ENCODE results near the gene DYNLL2. TPM values are rescaled to one million over a fixed set of nuclear protein-coding genes. Genes with fewer than 3 reads are reported as not detected.

Gene DYNLL2
- total RNA-seq, 1 donor from 2014 or later: 19.6 TPM

- Mint-ChIP-seq H3K27ac (no peak overlapping the region), H3K27me3 (no peaks in the 10 kb centered on the region), H3K4me3 (no peak overlapping the region), H3K9me3 (no peaks in the 10 kb centered on the region), H3K4me1 (peaks cover 21% of the 10 kb centered on the region), H3K36me3 (ENCODE audit: low read depth) (peaks cover 80% of the 10 kb centered on the region)
- intact Hi-C loops (cut with micrococcal nuclease): no loop called here
- ChIA-PET CTCF (no interaction called here), POLR2A (no interaction called here)
- TF ChIP-seq, protein P1, sequence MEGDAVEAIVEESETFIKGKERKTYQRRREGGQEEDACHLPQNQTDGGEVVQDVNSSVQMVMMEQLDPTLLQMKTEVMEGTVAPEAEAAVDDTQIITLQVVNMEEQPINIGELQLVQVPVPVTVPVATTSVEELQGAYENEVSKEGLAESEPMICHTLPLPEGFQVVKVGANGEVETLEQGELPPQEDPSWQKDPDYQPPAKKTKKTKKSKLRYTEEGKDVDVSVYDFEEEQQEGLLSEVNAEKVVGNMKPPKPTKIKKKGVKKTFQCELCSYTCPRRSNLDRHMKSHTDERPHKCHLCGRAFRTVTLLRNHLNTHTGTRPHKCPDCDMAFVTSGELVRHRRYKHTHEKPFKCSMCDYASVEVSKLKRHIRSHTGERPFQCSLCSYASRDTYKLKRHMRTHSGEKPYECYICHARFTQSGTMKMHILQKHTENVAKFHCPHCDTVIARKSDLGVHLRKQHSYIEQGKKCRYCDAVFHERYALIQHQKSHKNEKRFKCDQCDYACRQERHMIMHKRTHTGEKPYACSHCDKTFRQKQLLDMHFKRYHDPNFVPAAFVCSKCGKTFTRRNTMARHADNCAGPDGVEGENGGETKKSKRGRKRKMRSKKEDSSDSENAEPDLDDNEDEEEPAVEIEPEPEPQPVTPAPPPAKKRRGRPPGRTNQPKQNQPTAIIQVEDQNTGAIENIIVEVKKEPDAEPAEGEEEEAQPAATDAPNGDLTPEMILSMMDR (IDR thresholded peaks at IDR 0.05): no peak
- no peak for DNase-seq
- no peak for ATAC-seq (ENCODE audit: low read depth)
Observed at GRCh38 chr17:58091024-58091567, 7.9 kb downstream of the DYNLL2 start.

GRCh38 chr17:58092101-58092796, 9.0 kb downstream of the DYNLL2 start:
- H3K4me1 Mint-ChIP-seq: peaks cover 10% of the 10 kb centered on the region
- peaks cover 69% of the 10 kb centered on the region for H3K36me3 Mint-ChIP-seq (ENCODE audit: low read depth)
- POLR2A ChIA-PET: no interaction called here
- DNase-seq (no peak), ATAC-seq (ENCODE audit: low read depth) (no peak)
- H3K4me3 Mint-ChIP-seq: no peak overlapping the region
- no peaks in the 10 kb centered on the region for H3K27me3 Mint-ChIP-seq
- H3K9me3 Mint-ChIP-seq: no peaks in the 10 kb centered on the region
- intact Hi-C loops (cut with micrococcal nuclease): no loop called here
- CTCF ChIA-PET: no interaction called here
- TF ChIP-seq, protein P1 (IDR thresholded peaks at IDR 0.05): no peak
- H3K27ac Mint-ChIP-seq: no peak overlapping the region

DNA sequence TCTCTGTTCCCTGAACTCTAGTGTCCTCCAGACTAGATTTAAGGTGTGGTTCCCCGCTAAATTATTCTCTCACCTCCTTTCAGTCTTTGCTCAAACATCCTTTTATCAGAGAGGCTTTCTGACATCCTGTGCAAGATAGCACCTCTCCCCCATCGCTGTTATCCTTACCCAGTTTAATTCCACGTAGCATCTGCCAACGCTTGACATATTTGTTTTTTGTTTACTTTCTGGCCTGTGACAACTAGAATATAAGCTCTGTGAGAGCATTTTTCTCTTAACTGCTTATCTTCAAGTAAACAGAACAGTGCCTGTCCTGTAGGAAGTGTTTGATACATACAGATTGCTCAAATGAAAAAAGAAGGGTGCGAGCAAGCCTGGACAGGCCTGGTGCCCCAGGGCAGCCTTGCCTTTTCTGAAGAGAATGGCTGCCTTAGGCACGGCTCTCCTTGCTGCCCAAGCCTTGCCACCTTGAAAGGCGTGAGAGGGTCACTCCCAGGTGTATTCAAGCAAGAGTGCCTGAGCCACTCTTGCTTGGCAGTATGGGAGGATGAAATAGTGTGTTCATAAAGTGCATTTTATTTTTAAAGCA, 9.7 kb downstream of the DYNLL2 start:
- Mint-ChIP-seq H3K27me3 (no peaks in the 10 kb centered on the region), H3K4me3 (no peak overlapping the region), H3K27ac (no peak overlapping the region), H3K9me3 (no peaks in the 10 kb centered on the region), H3K4me1 (peaks cover 7% of the 10 kb centered on the region), H3K36me3 (ENCODE audit: low read depth) (peaks cover 62% of the 10 kb centered on the region)
- TF ChIP-seq, protein P1 (IDR thresholded peaks at IDR 0.05): no peak
- CTCF ChIA-PET: no interaction called here
- POLR2A ChIA-PET: no interaction called here
- DNase-seq (no peak), ATAC-seq (ENCODE audit: low read depth) (no peak)
- intact Hi-C loops (cut with micrococcal nuclease): no loop called here

DNA sequence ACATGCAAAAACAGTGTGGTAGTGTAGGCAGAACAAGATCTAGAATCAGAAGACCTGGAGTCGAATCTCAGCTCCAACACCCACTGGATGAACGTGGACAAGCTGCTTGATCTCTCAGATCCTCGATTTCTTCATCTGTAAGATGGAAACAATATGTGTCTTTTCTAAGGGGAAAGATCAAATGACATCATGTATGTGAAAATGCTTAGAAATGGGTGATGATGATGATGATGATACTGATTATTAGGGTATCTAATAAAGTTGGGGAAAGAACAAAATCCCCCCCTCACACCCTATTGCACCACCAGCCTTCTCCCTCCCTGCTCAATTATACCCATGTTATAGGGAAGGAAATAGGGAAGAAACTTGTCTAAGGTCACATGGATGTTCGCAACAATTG, 10.9 kb downstream of the DYNLL2 start:
- H3K4me1 Mint-ChIP-seq: no peaks in the 10 kb centered on the region
- no peaks in the 10 kb centered on the region for H3K9me3 Mint-ChIP-seq
- DNase-seq: no peak
- CTCF ChIA-PET: no interaction called here
- peaks cover 50% of the 10 kb centered on the region for H3K36me3 Mint-ChIP-seq (ENCODE audit: low read depth)
- TF ChIP-seq, protein P1 (IDR thresholded peaks at IDR 0.05): no peak
- intact Hi-C loops (cut with micrococcal nuclease): no loop called here
- no peaks in the 10 kb centered on the region for H3K27me3 Mint-ChIP-seq
- no peak overlapping the region for H3K4me3 Mint-ChIP-seq
- no peak for ATAC-seq (ENCODE audit: low read depth)
- POLR2A ChIA-PET: no interaction called here
- H3K27ac Mint-ChIP-seq: no peak overlapping the region

DNA sequence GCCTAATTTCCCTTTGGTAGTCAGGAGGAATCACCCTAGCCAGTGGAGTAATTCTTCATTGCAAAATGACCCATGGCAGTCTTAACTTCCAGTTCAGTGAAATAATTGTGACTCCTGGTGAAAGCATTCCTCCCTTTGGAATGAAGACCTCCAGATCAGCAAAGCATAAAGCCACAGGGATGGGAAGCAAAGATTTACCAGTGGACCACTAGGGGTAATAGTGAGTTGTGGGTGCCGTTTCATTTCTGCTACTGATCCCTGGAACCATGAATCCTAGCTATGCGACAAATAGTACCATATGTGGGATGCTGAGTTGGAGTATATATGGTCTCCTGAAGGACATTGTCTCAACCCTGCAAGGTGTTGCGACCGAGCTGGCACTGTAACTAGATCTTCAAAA, 13.7 kb downstream of the DYNLL2 start:
- TF ChIP-seq, protein P1 (IDR thresholded peaks at IDR 0.05): no peak
- POLR2A ChIA-PET: no interaction called here
- intact Hi-C loops (cut with micrococcal nuclease): no loop called here

More for the DNA sequence above, 13.7 kb downstream of the DYNLL2 start:
- H3K27me3 Mint-ChIP-seq: no peaks in the 10 kb centered on the region
- H3K36me3 Mint-ChIP-seq (ENCODE audit: low read depth): peaks cover 22% of the 10 kb centered on the region
- no peak for ATAC-seq (ENCODE audit: low read depth)
- DNase-seq: no peak
- CTCF ChIA-PET: no interaction called here
- H3K27ac Mint-ChIP-seq: no peak overlapping the region
- no peak overlapping the region for H3K4me3 Mint-ChIP-seq
- no peaks in the 10 kb centered on the region for H3K9me3 Mint-ChIP-seq
- H3K4me1 Mint-ChIP-seq: no peaks in the 10 kb centered on the region
